Retinal pigment epithelial cell (primary cell): ENCODE data around the gene OR8D1.

Source experiments
- DNase-seq: peaks from one replicate; pipeline ENCODE4 v3.0.0-alpha.2; 2010; ENCODE audit warnings: low read depth
- H3K4me3 ChIP-seq: 2 replicates; pipeline ENCODE4 v1.5.1; 2011; ENCODE audit warnings: mild to moderate bottlenecking, low read length, control low read depth, moderate library complexity
- TF ChIP-seq, protein P1 (sequence below): conservative IDR thresholded peaks from 2 replicates; pipeline ENCODE4 v1.5.1; 2011; ENCODE audit warnings: low read depth, low read length, control low read depth, inconsistent platforms

The OR8D1 gene

DNA sequence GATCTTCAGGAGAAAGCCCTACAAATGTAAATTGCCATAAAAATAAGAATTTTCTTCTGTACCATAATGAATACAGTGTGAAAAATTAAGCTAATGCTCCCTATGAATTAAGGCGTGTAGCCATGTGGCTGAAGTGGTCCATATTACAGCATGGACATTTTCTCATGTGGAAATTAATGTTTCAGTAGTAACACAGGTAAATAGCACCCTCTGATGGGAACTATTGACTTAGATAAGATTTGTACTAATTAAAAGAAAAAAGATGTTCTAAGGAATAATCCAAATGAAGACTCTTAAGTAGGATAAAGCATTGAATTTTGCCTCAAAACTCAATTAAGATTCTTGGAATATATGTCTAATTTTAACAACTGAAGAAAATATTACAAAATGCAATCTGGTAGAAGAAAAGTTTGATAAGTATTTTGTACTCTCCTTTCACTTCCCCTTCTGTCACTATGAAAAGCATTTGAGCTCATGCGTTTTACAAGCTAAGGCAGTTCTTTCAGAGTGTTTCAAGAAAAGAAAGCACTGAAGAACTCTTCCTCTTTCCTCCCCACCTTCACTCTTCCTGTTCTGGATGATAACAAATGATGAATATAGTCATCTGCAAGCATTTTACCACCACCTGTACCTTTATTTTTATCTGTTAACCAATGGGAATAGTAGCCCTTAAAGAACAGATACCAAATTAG lies 16.2 kb upstream of the OR8D1 start:
- no peak for DNase-seq
- TF ChIP-seq, protein P1, sequence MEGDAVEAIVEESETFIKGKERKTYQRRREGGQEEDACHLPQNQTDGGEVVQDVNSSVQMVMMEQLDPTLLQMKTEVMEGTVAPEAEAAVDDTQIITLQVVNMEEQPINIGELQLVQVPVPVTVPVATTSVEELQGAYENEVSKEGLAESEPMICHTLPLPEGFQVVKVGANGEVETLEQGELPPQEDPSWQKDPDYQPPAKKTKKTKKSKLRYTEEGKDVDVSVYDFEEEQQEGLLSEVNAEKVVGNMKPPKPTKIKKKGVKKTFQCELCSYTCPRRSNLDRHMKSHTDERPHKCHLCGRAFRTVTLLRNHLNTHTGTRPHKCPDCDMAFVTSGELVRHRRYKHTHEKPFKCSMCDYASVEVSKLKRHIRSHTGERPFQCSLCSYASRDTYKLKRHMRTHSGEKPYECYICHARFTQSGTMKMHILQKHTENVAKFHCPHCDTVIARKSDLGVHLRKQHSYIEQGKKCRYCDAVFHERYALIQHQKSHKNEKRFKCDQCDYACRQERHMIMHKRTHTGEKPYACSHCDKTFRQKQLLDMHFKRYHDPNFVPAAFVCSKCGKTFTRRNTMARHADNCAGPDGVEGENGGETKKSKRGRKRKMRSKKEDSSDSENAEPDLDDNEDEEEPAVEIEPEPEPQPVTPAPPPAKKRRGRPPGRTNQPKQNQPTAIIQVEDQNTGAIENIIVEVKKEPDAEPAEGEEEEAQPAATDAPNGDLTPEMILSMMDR: no peak
- H3K4me3 ChIP-seq: no peak overlapping the region

DNA sequence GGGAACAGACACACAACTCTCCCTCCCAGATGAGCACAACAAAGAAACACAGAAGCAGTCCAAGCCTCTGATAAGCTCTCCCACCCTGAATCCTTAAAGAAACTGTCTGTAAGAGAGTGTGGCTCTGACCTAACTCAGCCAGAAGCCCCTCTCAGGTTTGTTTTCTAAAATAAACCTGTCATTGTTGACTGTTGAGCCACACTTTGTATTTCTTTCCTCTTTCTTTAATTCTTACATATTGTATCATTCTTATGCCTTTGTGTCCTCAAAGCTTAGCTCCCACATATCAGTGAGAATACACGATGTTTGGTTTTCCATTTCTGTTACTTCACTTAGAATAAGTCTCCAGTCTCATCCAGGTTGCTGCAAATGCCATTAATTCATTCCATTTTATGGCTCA lies 14.0 kb upstream of the OR8D1 start:
- no peak overlapping the region for H3K4me3 ChIP-seq
- no peak for DNase-seq
- TF ChIP-seq, protein P1: no peak

- no peak overlapping the region for H3K4me3 ChIP-seq
- no peak for DNase-seq
- TF ChIP-seq, protein P1: no peak
Measured at GRCh38 chr11:124322356-124322755, 8.6 kb upstream of the OR8D1 start.

GRCh38 chr11:124320097-124320496 lies 6.3 kb upstream of the OR8D1 start, which contains the start of gene OR8D2:
TSS of gene OR8D2 (minus strand) at chr11:124320197. CDS start at chr11:124320197, 0 bp downstream.
- H3K4me3 ChIP-seq: no peak within 1 kb of the TSS
- TF ChIP-seq, protein P1: no peak
- no peak for DNase-seq

DNA sequence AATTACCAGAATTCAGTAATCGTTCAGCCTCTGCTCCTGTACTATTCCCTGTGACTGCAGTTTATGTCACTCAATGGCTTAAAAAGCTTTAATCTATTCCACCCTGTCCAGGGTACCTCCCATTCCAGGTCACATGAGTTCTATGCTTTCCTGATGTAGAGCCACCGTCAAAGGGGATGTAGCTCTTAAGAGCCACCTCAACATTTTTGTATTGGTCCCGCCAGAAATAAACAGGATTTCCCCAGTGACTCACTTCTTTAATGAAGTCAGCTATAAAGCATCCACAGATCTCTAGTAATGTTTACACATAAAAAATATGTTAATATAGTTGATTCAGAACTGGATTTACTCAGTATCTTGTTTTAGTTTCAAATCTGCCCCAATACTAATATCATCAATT lies 1.3 kb upstream of the OR8D1 start:
- TF ChIP-seq, protein P1: no peak
- peak; percentile 30 for DNase-seq
- H3K4me3 ChIP-seq: no peak overlapping the region

DNA sequence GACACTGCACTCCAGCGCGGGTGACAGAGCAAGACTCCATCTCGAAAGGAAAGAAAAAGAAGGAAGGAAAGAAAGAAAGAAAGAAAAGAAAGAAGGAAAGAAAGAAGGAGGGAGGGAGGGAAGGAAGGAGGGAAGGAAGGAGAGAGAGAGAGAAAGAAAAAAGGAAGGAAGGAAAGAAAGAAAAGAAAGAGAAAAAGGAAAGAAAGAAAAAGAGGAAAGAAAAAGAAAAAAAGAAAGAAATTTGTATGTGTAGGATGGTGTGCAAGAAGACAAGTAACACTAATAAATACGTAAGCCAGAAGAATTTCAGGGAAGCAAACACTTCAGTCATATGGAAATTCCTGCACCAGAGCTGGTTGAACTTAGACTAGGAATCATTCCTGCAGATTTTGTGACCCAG lies 618 bp downstream of the OR8D1 start:
- no peak overlapping the region for H3K4me3 ChIP-seq
- TF ChIP-seq, protein P1: no peak
- no peak for DNase-seq

DNA sequence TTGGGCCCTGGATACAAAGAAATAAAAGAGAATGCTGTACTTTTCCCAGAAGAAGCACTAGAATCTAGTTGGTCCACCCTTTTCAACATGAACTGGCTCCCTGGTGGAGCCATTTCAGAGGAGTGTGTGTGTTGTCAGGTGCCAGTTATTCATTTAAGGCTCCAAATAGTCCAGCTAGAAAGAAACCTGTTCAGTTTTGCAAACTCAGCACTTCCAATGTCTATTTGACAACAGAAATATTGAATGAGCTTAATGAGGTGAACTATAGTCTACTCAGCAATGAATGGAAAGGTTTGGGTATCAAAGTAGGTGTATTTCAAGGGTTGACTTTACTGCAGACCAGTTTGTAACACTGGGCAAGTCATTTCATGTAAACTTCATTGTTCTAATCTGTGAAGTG lies 2.1 kb downstream of the OR8D1 start:
- H3K4me3 ChIP-seq: no peak overlapping the region
- DNase-seq: no peak
- TF ChIP-seq, protein P1: no peak
